Endothelial cell of umbilical vein (primary cell): ENCODE results near the gene MBL2.

Experiments
- EZH2 ChIP-seq: IDR thresholded peaks from 2 replicates; pipeline ENCODE4 v1.6.1; 2012; ENCODE audit warnings: borderline replicate concordance, low read depth, mild to moderate bottlenecking, moderate library complexity, low read length, inconsistent platforms; ENCODE audit not compliant: severe bottlenecking
- GATA2 ChIP-seq: IDR thresholded peaks from 2 replicates; pipeline ENCODE4 v1.7.0; 2011; ENCODE audit warnings: low read depth, mild to moderate bottlenecking, moderate library complexity, mixed read lengths, low read length; ENCODE audit not compliant: insufficient read length, insufficient read depth
- POLR2A ChIP-seq: IDR thresholded peaks from 2 replicates; pipeline ENCODE4 v1.6.1; 2012; ENCODE audit warnings: low read depth, mild to moderate bottlenecking, control low read depth, low read length
- TF ChIP-seq, protein P1 (sequence below), 2 donors: IDR thresholded peaks; 1 replicate in 1 of 2; 2 replicates in 1 of 2; pipeline ENCODE4 v1.5.1; 2011; ENCODE audit warnings: low read length in 2 of 2, mild to moderate bottlenecking in 2 of 2, moderate library complexity in 2 of 2, control low read depth in 1 of 2, inconsistent platforms in 1 of 2, low read depth in 1 of 2; ENCODE audit not compliant: insufficient read depth in 1 of 2; ENCODE audit errors: extremely low read depth in 1 of 2
- TF ChIP-seq, protein P2 (sequence below): IDR thresholded peaks from 2 replicates; pipeline ENCODE4 v1.6.1; 2011; ENCODE audit not compliant: insufficient read depth, insufficient read length

DNA sequence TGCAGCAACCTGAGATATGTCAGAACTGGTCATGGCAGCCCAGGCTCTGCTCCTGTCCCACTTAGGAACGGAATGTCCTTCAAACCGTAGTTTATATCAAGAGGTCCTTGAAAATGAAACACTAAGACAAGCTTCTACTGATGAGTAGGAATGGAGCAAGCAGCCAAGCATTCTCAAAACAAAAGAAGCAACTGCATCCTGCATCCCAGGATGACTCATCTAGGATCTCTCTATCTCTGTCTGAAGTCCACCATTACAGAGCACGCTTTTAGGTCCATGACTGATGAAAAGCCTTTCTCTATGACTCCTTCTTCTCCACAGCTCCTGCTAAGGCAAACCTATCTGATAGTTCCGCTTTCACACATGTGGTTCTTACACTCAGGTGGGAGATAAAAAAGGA is 16.3 kb downstream of the MBL2 start:
- TF ChIP-seq EZH2 (no peak), POLR2A (no peak), GATA2 (no peak)
- TF ChIP-seq, protein P1, sequence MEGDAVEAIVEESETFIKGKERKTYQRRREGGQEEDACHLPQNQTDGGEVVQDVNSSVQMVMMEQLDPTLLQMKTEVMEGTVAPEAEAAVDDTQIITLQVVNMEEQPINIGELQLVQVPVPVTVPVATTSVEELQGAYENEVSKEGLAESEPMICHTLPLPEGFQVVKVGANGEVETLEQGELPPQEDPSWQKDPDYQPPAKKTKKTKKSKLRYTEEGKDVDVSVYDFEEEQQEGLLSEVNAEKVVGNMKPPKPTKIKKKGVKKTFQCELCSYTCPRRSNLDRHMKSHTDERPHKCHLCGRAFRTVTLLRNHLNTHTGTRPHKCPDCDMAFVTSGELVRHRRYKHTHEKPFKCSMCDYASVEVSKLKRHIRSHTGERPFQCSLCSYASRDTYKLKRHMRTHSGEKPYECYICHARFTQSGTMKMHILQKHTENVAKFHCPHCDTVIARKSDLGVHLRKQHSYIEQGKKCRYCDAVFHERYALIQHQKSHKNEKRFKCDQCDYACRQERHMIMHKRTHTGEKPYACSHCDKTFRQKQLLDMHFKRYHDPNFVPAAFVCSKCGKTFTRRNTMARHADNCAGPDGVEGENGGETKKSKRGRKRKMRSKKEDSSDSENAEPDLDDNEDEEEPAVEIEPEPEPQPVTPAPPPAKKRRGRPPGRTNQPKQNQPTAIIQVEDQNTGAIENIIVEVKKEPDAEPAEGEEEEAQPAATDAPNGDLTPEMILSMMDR (IDR thresholded peaks at IDR 0.05; ENCODE audit: extremely low read depth in 1 of 2, insufficient read depth in 1 of 2, low read depth in 1 of 2, low read length in 2 of 2): no peak
- TF ChIP-seq, protein P2, sequence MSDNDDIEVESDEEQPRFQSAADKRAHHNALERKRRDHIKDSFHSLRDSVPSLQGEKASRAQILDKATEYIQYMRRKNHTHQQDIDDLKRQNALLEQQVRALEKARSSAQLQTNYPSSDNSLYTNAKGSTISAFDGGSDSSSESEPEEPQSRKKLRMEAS: no peak
